HG03342 (cell line): ENCODE measurements around the gene RTN4RL2.
A peak's percentile ranks its signal among the peaks of the same experiment; 100 is the strongest.

ENCODE experiments used
- ATAC-seq: cut with Tn5 transposase; IDR thresholded peaks from one replicate; pipeline ENCODE4 v1.9.1; 2021; ENCODE audit warnings: mild to moderate bottlenecking, moderate library complexity; ENCODE audit not compliant: unreplicated experiment

RTN4RL2 gene

GRCh38 chr11:57461841-57462489 lies 1.6 kb downstream of the RTN4RL2 start:
- ATAC-seq = no peak

GRCh38 chr11:57462597-57462996 lies 2.3 kb downstream of the RTN4RL2 start:
- ATAC-seq = no peak

GRCh38 chr11:57463671-57464538 lies 3.6 kb downstream of the RTN4RL2 start:
- ATAC-seq = no peak

- ATAC-seq = no peak
Measured at GRCh38 chr11:57464539-57465181, 4.3 kb downstream of the RTN4RL2 start.

GRCh38 chr11:57466680-57467079 lies 6.4 kb downstream of the RTN4RL2 start:
- no peak for ATAC-seq

- ATAC-seq = no peak
Measured at GRCh38 chr11:57467508-57468157, 7.3 kb downstream of the RTN4RL2 start.

- no peak for ATAC-seq
Measured at GRCh38 chr11:57468276-57468675, 7.9 kb downstream of the RTN4RL2 start.

GRCh38 chr11:57469268-57469667 lies 8.9 kb downstream of the RTN4RL2 start:
- no peak for ATAC-seq

- no peak for ATAC-seq
Measured at GRCh38 chr11:57471496-57471895, 11.2 kb downstream of the RTN4RL2 start.

- ATAC-seq = no peak
Measured at GRCh38 chr11:57473285-57473841, 13.0 kb downstream of the RTN4RL2 start.

- ATAC-seq = no peak
Measured at GRCh38 chr11:57474017-57474802, 13.9 kb downstream of the RTN4RL2 start.

- no peak for ATAC-seq
Measured at GRCh38 chr11:57474803-57475115, 14.4 kb downstream of the RTN4RL2 start.

GRCh38 chr11:57475191-57475590 lies 14.9 kb downstream of the RTN4RL2 start:
- ATAC-seq = no peak

- peak; percentile 32 for ATAC-seq
Measured at GRCh38 chr11:57475671-57476046, 15.3 kb downstream of the RTN4RL2 start.

GRCh38 chr11:57476047-57476756 lies 15.9 kb downstream of the RTN4RL2 start:
- peak; percentile 22 for ATAC-seq

GRCh38 chr11:57476757-57477506 lies 16.6 kb downstream of the RTN4RL2 start:
- ATAC-seq = peak; percentile 51

GRCh38 chr11:57477507-57478189 lies 17.3 kb downstream of the RTN4RL2 start:
- ATAC-seq = no peak

GRCh38 chr11:57479021-57479663 lies 18.8 kb downstream of the RTN4RL2 start:
- ATAC-seq = no peak
